GM12878 (cell line): ENCODE measurements around the gene SEMA3A. TPM values are rescaled to one million over a fixed set of nuclear protein-coding genes. Genes with fewer than 3 reads are reported as not detected.

Experiments used
- ATAC-seq: fragments of 200-7000 bp; cut with Tn5 transposase; 3 replicates; pipeline ENCODE4 v1.9.1; 2020; ENCODE audit warnings: mild to moderate bottlenecking, moderate library complexity
- BruUV-seq: library from RNA; stranded (reverse); fragments of 400-500 nt; replicated peaks from 2 replicates; lab custom pipeline; 2021; lab: Mats Ljungman, UMichigan
- CTCF ChIA-PET: fragments of 300-600 bp; sonication (Branson Sonifier 250); formaldehyde crosslinking; extraction: SDS; loops from one replicate; lab custom pipeline; 2021; ENCODE audit warnings: inconsistent platforms; lab: Yijun Ruan, JAX
- POLR2A ChIA-PET: fragments of 350-600 bp; formaldehyde crosslinking; extraction: SDS; loops from one replicate; lab custom pipeline; 2021; ENCODE audit warnings: inconsistent platforms; lab: Charles Lee
- RAD21 ChIA-PET: fragments of 300-600 bp; sonication (Branson Sonifier 250); formaldehyde crosslinking; loops from one replicate; lab custom pipeline; 2023; ENCODE audit warnings: antibody characterized with exemption; ENCODE audit not compliant: unreplicated experiment; lab: Charles Lee
- SMC1A ChIA-PET: fragments of 300-600 bp; sonication (Branson Sonifier 250); formaldehyde crosslinking; loops from one replicate; lab custom pipeline; 2023; ENCODE audit not compliant: unreplicated experiment, uncharacterized antibody; lab: Charles Lee
- DNase-seq: peaks from one replicate; pipeline ENCODE4 v3.0.0-alpha.2; 2011; ENCODE audit warnings: low read depth, low spot score
- FAIRE-seq: peaks from 3 replicates; lab custom pipeline; 2011; peaks lifted over from hg19 to GRCh38; lab: Jason Lieb, UNC
- H2AFZ ChIP-seq: 2 replicates; pipeline ENCODE4 v1.6.0; 2011; ENCODE audit warnings: low read depth, low read length, control low read depth; ENCODE audit not compliant: control insufficient read depth
- H3K27ac ChIP-seq: 2 replicates; pipeline ENCODE4 v1.5.1; 2011; ENCODE audit warnings: control low read depth; ENCODE audit not compliant: control insufficient read depth, insufficient read depth
- H3K27me3 ChIP-seq, 2 experiments: replicated peaks in 1 of 2; 2 replicates each; pipeline versions ENCODE4 v1.6.0 to v1.6.1; 2011; ENCODE audit warnings: low read length in 1 of 2; ENCODE audit not compliant: control insufficient read depth in 2 of 2, insufficient read depth in 2 of 2
- H3K36me3 ChIP-seq, 2 experiments: 2 replicates each; pipeline ENCODE4 v1.5.1; 2011; ENCODE audit warnings: low read length in 1 of 2; ENCODE audit not compliant: control insufficient read depth in 2 of 2, insufficient read depth in 2 of 2
- H3K4me1 ChIP-seq: 2 replicates; pipeline ENCODE4 v1.6.1; 2011; ENCODE audit warnings: mild to moderate bottlenecking, low read length, moderate library complexity, mixed read lengths; ENCODE audit not compliant: control insufficient read depth, insufficient read depth
- H3K4me2 ChIP-seq: 2 replicates; pipeline ENCODE4 v1.6.0; 2011; ENCODE audit warnings: control low read depth; ENCODE audit not compliant: control insufficient read depth, insufficient read depth
- H3K4me3 ChIP-seq: fragments of 200-600 bp; sonication (generic); 2 replicates; pipeline ENCODE4 v1.5.1; 2016
- H3K79me2 ChIP-seq: 2 replicates; pipeline ENCODE4 v1.6.0; 2011; ENCODE audit warnings: low read length; ENCODE audit not compliant: control insufficient read depth, insufficient read depth
- H3K9ac ChIP-seq: 2 replicates; pipeline ENCODE4 v1.8.0; 2011; ENCODE audit warnings: low read length, control low read depth, mixed read lengths; ENCODE audit not compliant: control insufficient read depth, insufficient read depth
- H3K9me3 ChIP-seq: replicated peaks from 3 replicates; pipeline ENCODE4 v1.5.1; 2011; ENCODE audit warnings: mild to moderate bottlenecking, low read length; ENCODE audit not compliant: control insufficient read depth, insufficient read depth
- H4K20me1 ChIP-seq: 2 replicates; pipeline ENCODE4 v1.6.0; 2011; ENCODE audit not compliant: control insufficient read depth, insufficient read depth
- ATF2 ChIP-seq: IDR thresholded peaks from 2 replicates; pipeline ENCODE4 v1.6.1; 2012; ENCODE audit warnings: low read length, inconsistent platforms
- ELK1 ChIP-seq: IDR thresholded peaks from 2 replicates; pipeline ENCODE4 v1.6.1; 2012; ENCODE audit warnings: low read depth, low read length, improper control_type of control experiment
- IRF3 ChIP-seq: fragments of 450-650 bp; IDR thresholded peaks from 2 replicates; pipeline ENCODE4 v1.6.1; 2014; ENCODE audit warnings: mild to moderate bottlenecking
- SREBF1 ChIP-seq: IDR thresholded peaks from 2 replicates; pipeline ENCODE4 v1.6.1; 2012; ENCODE audit warnings: mild to moderate bottlenecking, low read length
- WGBS: methylation state at CpG from one replicate; pipeline ENCODE4 v1.1.6; 2016; ENCODE audit warnings: low lambda C conversion rate; ENCODE audit not compliant: insufficient replicate concordance, insufficient coverage; ENCODE audit errors: missing lambda C conversion rate; 5-methylcytosine and 5-hydroxymethylcytosine counted together
- in situ Hi-C: fragments of 300-500 bp; cut with MboI; formaldehyde crosslinking; loops from 9 replicates; pipeline ENCODE4 v1.14.3; 2018; ENCODE audit warnings: mixed read lengths
- intact Hi-C: fragments of 100-400 bp; cut with micrococcal nuclease; formaldehyde crosslinking; loops from one replicate; pipeline ENCODE4 v1.14.2; 2022; ENCODE audit not compliant: unreplicated experiment
- polyA plus RNA-seq, 11 experiments: library from polyadenylated mRNA; depleted of rRNA in 4 of 11; unstranded in 6 of 11; stranded (reverse) in 5 of 11; fragments of >200 nt; fragmentation: Nextera tagmentation in 4 of 11; fragmentation: Illumina TruSeq in 1 of 11; extraction: Ambion mirVana in 4 of 11; extraction: Trizol in 1 of 11; gene quantifications; 1 replicate in 1 of 11; 2 replicates in 10 of 11; pipeline versions ENCODE4 v1.2.1 to v1.2.3, GENCODE V29; 2011 to 2016; ENCODE audit warnings: inconsistent platforms in 2 of 11, missing spikeins in 2 of 11, low read depth in 1 of 11
- total RNA-seq, 4 experiments: library from RNA; depleted of rRNA in 3 of 4; stranded (reverse); fragments of >200 nt in 3 of 4; fragmentation: Illumina TruSeq in 1 of 4; extraction: Trizol in 1 of 4; gene quantifications; 2 replicates each; pipeline versions ENCODE4 v1.2.1 to v1.2.3, GENCODE V29; 2013 to 2021

The SEMA3A gene
- total and polyA plus RNA-seq, 10 of the 15 experiments (the other 5 are each of a cell fraction or from before 2014, with no cell fraction given): 0.01 to 3.3 (median 0.24) TPM

GRCh38 chr7:84112771-84113170 is 81.8 kb downstream of the SEMA3A start:
- Histone ChIP-seq H3K9ac (no peak overlapping the region), H3K9me3 (no peaks in the 10 kb centered on the region), H3K27me3 (no peaks in the 10 kb centered on the region), H3K4me2 (no peak overlapping the region), H3K79me2 (no peaks in the 10 kb centered on the region), H3K4me1 (no peaks in the 10 kb centered on the region), H4K20me1 (no peaks in the 10 kb centered on the region), H3K36me3 (no peaks in the 10 kb centered on the region), H3K27ac (no peak overlapping the region), H2AFZ (no peak overlapping the region), H3K4me3 (no peak overlapping the region)
- no TSS peak for BruUV-seq
- in situ Hi-C loops (no loop called here), intact Hi-C loops (no loop called here)
- CTCF ChIA-PET: interaction anchor here (0.6 kb wide), 1 partner anchor 356 kb away, joined by 3 read pairs; no protein-coding TSS in a partner anchor
- DNase-seq: no peak
- POLR2A ChIA-PET: no interaction called here
- 0% methylated on average over 1 of the region's 1 CpG for WGBS
- no peak for ATAC-seq
- SMC1A ChIA-PET: interaction anchor here (0.5 to 1.4 kb wide), 3 partner anchors 14 to 78 kb away, joined by 3 read pairs; no protein-coding TSS in a partner anchor
- RAD21 ChIA-PET: no interaction called here
- FAIRE-seq: no peak
- TF ChIP-seq IRF3: no peak
- TF ChIP-seq ATF2: no peak
- TF ChIP-seq ELK1: no peak

GRCh38 chr7:84111842-84112241 is 82.7 kb downstream of the SEMA3A start:
- Histone ChIP-seq H3K4me2 (no peak overlapping the region), H3K4me1 (no peaks in the 10 kb centered on the region), H3K36me3 (no peaks in the 10 kb centered on the region), H2AFZ (no peak overlapping the region), H3K27ac (no peak overlapping the region), H3K9me3 (no peaks in the 10 kb centered on the region), H3K9ac (no peak overlapping the region), H3K4me3 (no peak overlapping the region), H3K27me3 (no peaks in the 10 kb centered on the region), H3K79me2 (no peaks in the 10 kb centered on the region), H4K20me1 (no peaks in the 10 kb centered on the region)
- BruUV-seq: no TSS peak
- ChIA-PET SMC1A (interaction anchor here (1.0 kb wide), 1 partner anchor 76 kb away, joined by 3 read pairs; no protein-coding TSS in a partner anchor), RAD21 (no interaction called here), CTCF (no interaction called here), POLR2A (no interaction called here)
- intact Hi-C loops (no loop called here), in situ Hi-C loops (no loop called here)
- no peak for TF ChIP-seq SREBF1
- ATAC-seq: no peak
- FAIRE-seq: no peak
- DNase-seq: no peak
